Osteoblast (primary cell): ENCODE data around the gene GSTM1. TPM values are rescaled to one million over a fixed set of nuclear protein-coding genes. Genes with fewer than 3 reads are reported as not detected.

ENCODE experiments used
- DNase-seq: peaks from one replicate; pipeline ENCODE4 v3.0.0; 2011; ENCODE audit warnings: low spot score, mixed read lengths; ENCODE audit not compliant: insufficient read length; ENCODE audit errors: missing footprints
- H2AFZ ChIP-seq: 2 replicates; pipeline ENCODE4 v1.6.0; 2011; ENCODE audit warnings: mild to moderate bottlenecking, low read length
- H3K27ac ChIP-seq: 2 replicates; pipeline ENCODE4 v1.5.1; 2011; ENCODE audit warnings: mild to moderate bottlenecking, low read depth, low read length, moderate library complexity
- H3K27me3 ChIP-seq: 2 replicates; pipeline ENCODE4 v1.6.0; 2012; ENCODE audit warnings: mild to moderate bottlenecking, control low read depth, inconsistent platforms, low read length, moderate library complexity; ENCODE audit not compliant: insufficient read depth
- H3K36me3 ChIP-seq: 2 replicates; pipeline ENCODE4 v1.5.1; 2011; ENCODE audit warnings: mild to moderate bottlenecking, low read length, control low read depth, moderate library complexity; ENCODE audit not compliant: insufficient read depth
- H3K4me1 ChIP-seq: 2 replicates; pipeline ENCODE4 v1.5.1; 2011; ENCODE audit warnings: mild to moderate bottlenecking, low read length, control low read depth, moderate library complexity; ENCODE audit not compliant: insufficient read depth
- H3K4me2 ChIP-seq: 2 replicates; pipeline ENCODE4 v1.6.0; 2011; ENCODE audit warnings: mild to moderate bottlenecking, low read length; ENCODE audit not compliant: insufficient read depth
- H3K4me3 ChIP-seq: fragments of 200-600 bp; sonication (generic); 3 replicates; pipeline ENCODE4 v1.5.1; 2012; ENCODE audit warnings: mild to moderate bottlenecking, low read length, inconsistent platforms; ENCODE audit not compliant: insufficient read depth
- H3K79me2 ChIP-seq: 2 replicates; pipeline ENCODE4 v1.6.0; 2012; ENCODE audit warnings: mild to moderate bottlenecking, low read length, control low read depth, inconsistent platforms; ENCODE audit not compliant: insufficient read depth
- H3K9me3 ChIP-seq: 2 replicates; pipeline ENCODE4 v1.5.1; 2011; ENCODE audit warnings: low read depth, low read length, control low read depth
- H4K20me1 ChIP-seq: 2 replicates; pipeline ENCODE4 v1.6.0; 2012; ENCODE audit warnings: mild to moderate bottlenecking, low read length, control low read depth; ENCODE audit not compliant: insufficient read depth
- CTCF ChIP-seq: IDR thresholded peaks from 2 replicates; pipeline ENCODE4 v1.5.1; 2011; ENCODE audit warnings: mild to moderate bottlenecking, low read depth, low read length, moderate library complexity; ENCODE audit errors: extremely low read depth
- total RNA-seq: library from RNA; depleted of rRNA; stranded (reverse); fragments of >200 nt; gene quantifications from 2 replicates; pipeline ENCODE4 v1.2.3, GENCODE V29; 2012

GSTM1 gene
- total RNA-seq, 1 donor: not detected

GRCh38 chr1:109650609-109651008, 37.0 kb upstream of the GSTM1 start:
- H3K27me3 ChIP-seq: peaks cover 18% of the 10 kb centered on the region
- H3K27ac ChIP-seq: no peak overlapping the region
- no peak for DNase-seq
- H3K79me2 ChIP-seq: no peaks in the 10 kb centered on the region
- H3K4me3 ChIP-seq: no peak overlapping the region
- no peaks in the 10 kb centered on the region for H4K20me1 ChIP-seq
- H3K9me3 ChIP-seq: no peaks in the 10 kb centered on the region
- peak overlapping the region; percentile 43 for H3K4me2 ChIP-seq
- no peaks in the 10 kb centered on the region for H3K36me3 ChIP-seq
- H2AFZ ChIP-seq: no peak overlapping the region
- no peak for TF ChIP-seq CTCF
- peaks cover 20% of the 10 kb centered on the region for H3K4me1 ChIP-seq

- peaks cover 21% of the 10 kb centered on the region for H3K4me1 ChIP-seq
- H3K9me3 ChIP-seq: no peaks in the 10 kb centered on the region
- H3K27ac ChIP-seq: no peak overlapping the region
- H4K20me1 ChIP-seq: no peaks in the 10 kb centered on the region
- H2AFZ ChIP-seq: no peak overlapping the region
- no peak overlapping the region for H3K4me3 ChIP-seq
- no peak for TF ChIP-seq CTCF
- H3K27me3 ChIP-seq: peaks cover 18% of the 10 kb centered on the region
- no peaks in the 10 kb centered on the region for H3K79me2 ChIP-seq
- no peaks in the 10 kb centered on the region for H3K36me3 ChIP-seq
- H3K4me2 ChIP-seq: no peak overlapping the region
- no peak for DNase-seq
These were observed 35.2 kb upstream of the GSTM1 start for GRCh38 chr1:109652402-109652801.

GRCh38 chr1:109653306-109653705, 34.3 kb upstream of the GSTM1 start:
- Histone ChIP-seq H3K9me3 (no peaks in the 10 kb centered on the region), H3K4me2 (no peak overlapping the region), H3K36me3 (no peaks in the 10 kb centered on the region), H3K4me1 (peaks cover 21% of the 10 kb centered on the region), H3K79me2 (no peaks in the 10 kb centered on the region), H3K27me3 (peaks cover 18% of the 10 kb centered on the region), H2AFZ (no peak overlapping the region), H4K20me1 (no peaks in the 10 kb centered on the region), H3K4me3 (no peak overlapping the region), H3K27ac (no peak overlapping the region)
- no peak for TF ChIP-seq CTCF
- DNase-seq: no peak

GRCh38 chr1:109654519-109654918, 33.1 kb upstream of the GSTM1 start:
- no peaks in the 10 kb centered on the region for H3K9me3 ChIP-seq
- no peaks in the 10 kb centered on the region for H4K20me1 ChIP-seq
- no peak overlapping the region for H2AFZ ChIP-seq
- no peaks in the 10 kb centered on the region for H3K79me2 ChIP-seq
- TF ChIP-seq CTCF: no peak
- peaks cover 18% of the 10 kb centered on the region for H3K27me3 ChIP-seq
- H3K4me2 ChIP-seq: no peak overlapping the region
- no peak overlapping the region for H3K4me3 ChIP-seq
- no peaks in the 10 kb centered on the region for H3K36me3 ChIP-seq
- H3K4me1 ChIP-seq: peaks cover 21% of the 10 kb centered on the region
- no peak overlapping the region for H3K27ac ChIP-seq
- no peak for DNase-seq
